ENCODE measurements around the gene ABHD6. TPM values are rescaled to one million over a fixed set of nuclear protein-coding genes. Genes with fewer than 3 reads are reported as not detected.
"Not testable (repeated sequence)": the region's sequence is repeated elsewhere in the genome, so short reads cannot be mapped to it uniquely, and the experiment has no call there.

The ABHD6 gene
- total RNA-seq, 1 donor from 2014 or later, result 2.4 TPM

DNA sequence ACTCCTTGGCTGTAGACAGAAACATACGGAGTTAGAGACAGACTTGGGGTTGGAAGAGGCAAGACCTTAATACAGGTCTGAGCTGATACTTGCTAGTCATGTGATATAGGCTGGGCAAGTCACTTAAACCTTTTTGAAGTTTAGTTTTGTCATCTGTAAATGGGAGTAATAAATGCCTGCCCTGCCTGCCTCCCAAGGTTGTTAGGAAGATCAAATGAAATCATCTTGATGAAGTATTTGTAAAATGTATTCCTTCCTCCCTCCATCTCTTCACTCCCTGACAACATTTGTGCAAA lies 98.0 kb downstream of the ABHD6 start:
- H3K4me3 ChIP-seq (ENCODE audit: low read depth, low read length), result no peak overlapping the region
- no peak for DNase-seq (ENCODE audit: low read depth)
- TF ChIP-seq, protein P1, sequence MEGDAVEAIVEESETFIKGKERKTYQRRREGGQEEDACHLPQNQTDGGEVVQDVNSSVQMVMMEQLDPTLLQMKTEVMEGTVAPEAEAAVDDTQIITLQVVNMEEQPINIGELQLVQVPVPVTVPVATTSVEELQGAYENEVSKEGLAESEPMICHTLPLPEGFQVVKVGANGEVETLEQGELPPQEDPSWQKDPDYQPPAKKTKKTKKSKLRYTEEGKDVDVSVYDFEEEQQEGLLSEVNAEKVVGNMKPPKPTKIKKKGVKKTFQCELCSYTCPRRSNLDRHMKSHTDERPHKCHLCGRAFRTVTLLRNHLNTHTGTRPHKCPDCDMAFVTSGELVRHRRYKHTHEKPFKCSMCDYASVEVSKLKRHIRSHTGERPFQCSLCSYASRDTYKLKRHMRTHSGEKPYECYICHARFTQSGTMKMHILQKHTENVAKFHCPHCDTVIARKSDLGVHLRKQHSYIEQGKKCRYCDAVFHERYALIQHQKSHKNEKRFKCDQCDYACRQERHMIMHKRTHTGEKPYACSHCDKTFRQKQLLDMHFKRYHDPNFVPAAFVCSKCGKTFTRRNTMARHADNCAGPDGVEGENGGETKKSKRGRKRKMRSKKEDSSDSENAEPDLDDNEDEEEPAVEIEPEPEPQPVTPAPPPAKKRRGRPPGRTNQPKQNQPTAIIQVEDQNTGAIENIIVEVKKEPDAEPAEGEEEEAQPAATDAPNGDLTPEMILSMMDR (conservative IDR thresholded peaks at IDR 0.05; ENCODE audit: low read depth, low read length), result no peak

DNA sequence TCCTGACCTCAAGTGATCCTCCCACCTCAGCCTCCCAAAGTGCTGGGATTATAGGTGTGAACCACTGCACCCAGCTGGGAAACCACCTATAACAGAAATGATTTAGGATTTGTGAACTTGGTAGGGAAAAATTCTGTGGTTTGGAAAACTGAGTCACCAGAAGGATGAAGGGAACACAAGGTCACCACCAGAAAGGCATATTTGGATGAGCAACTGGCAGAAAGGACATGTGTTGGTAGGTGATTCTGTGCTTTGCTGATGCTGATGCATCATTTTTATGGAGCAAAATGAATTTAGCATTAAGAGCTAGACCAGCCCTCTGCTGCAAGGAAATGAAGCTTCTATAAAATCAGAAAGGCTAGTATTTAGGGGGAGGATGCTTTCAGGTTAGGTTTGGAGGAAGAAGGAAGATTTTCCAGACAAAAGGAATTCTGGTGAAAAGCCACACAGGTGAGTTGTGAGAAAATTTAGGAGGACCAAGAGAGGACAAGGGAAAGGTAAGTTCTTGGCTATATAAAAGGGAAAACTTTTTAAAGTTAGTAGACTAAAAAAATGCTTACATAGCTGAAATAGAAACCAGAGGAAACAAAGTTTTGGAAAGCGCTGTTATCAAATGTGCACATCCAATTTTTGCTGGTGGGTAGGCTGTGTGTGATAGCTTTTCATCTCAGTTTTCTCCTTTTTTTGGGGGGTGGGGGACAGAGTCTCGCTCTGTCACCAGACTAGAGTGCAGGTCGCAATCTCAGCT lies 98.7 kb downstream of the ABHD6 start:
- DNase-seq (ENCODE audit: low read depth), result no peak
- no peak overlapping the region for H3K4me3 ChIP-seq (ENCODE audit: low read depth, low read length)
- TF ChIP-seq, protein P1 (conservative IDR thresholded peaks at IDR 0.05; ENCODE audit: low read depth, low read length), result no peak

GRCh38 chr3:58337190-58337589 lies 99.6 kb downstream of the ABHD6 start:
- TF ChIP-seq, protein P1 (conservative IDR thresholded peaks at IDR 0.05; ENCODE audit: low read depth, low read length), result no peak
- no peak for DNase-seq (ENCODE audit: low read depth)
- no peak overlapping the region for H3K4me3 ChIP-seq (ENCODE audit: low read depth, low read length)

- not testable (repeated sequence) for DNase-seq (ENCODE audit: low read depth); H3K4me3 ChIP-seq (ENCODE audit: low read depth, low read length)
Observed at GRCh38 chr3:58339146-58339545, 101.6 kb downstream of the ABHD6 start.

DNA sequence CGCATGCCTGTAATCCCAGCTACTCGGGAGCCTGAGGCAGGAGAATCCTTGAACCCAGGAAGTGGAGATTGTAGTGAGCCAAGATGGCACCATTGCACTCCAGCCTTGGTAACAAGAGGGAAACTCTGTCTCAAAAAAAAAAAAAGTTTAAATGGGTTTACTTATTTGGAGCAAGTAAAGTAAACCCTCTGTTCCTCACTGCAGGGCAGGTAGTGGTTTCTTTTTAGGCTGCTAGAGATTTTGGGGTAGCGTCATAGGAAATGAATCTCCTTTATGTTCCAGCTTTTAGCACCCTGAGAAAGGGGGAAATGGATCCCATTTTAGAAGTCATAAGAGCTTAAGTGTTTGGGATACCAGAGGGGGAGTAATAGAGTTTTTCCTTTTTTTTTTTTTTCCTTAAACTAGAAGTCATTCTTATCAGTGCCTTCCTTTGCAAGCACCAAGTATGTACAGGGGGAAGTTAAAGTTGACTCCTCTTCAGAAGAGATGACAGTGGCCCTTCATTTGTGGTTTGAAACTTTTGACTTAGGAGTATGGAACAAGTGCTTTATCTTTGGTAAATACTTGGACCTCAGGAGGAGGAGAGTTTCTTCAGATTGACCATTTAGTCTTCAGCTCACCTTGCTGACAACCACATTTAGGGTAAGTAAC lies 103.1 kb downstream of the ABHD6 start:
- TF ChIP-seq, protein P1 (conservative IDR thresholded peaks at IDR 0.05; ENCODE audit: low read depth, low read length), result no peak
- no peak for DNase-seq (ENCODE audit: low read depth)
- H3K4me3 ChIP-seq (ENCODE audit: low read depth, low read length), result no peak overlapping the region

- TF ChIP-seq, protein P1 (conservative IDR thresholded peaks at IDR 0.05; ENCODE audit: low read depth, low read length), result no peak
- no peak for DNase-seq (ENCODE audit: low read depth)
- no peak overlapping the region for H3K4me3 ChIP-seq (ENCODE audit: low read depth, low read length)
Observed at GRCh38 chr3:58341376-58341775, 103.8 kb downstream of the ABHD6 start.

DNA sequence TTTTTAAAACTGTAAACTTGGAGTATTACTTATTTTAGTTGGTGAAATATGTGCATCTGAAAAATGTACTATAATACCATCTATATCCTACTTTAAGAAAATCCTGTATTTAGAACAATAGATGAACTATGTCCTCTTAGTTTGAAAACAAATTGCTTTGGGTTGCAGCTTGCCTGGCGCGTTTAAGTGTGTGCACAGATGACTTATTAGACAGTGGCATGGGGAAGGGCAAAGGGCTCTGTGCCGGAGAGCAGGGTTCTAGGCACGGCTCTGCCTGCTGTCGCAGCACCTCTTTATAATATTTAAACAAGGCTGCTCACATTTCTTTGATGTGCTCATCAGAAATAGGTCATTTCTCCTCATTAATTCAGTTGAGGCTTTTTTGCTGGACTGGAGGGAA lies 105.1 kb downstream of the ABHD6 start:
- no peak for DNase-seq (ENCODE audit: low read depth)
- H3K4me3 ChIP-seq (ENCODE audit: low read depth, low read length), result no peak overlapping the region
- TF ChIP-seq, protein P1 (conservative IDR thresholded peaks at IDR 0.05; ENCODE audit: low read depth, low read length), result no peak

Other genes starting within 250 kb of the ABHD6 start
- 223 and 264 TPM in 2 replicates for gene FLNB, start 229.4 kb upstream of the ABHD6 start, total RNA-seq
- not detected in 2 replicates for gene DNASE1L3, start 26.8 kb upstream of the ABHD6 start, total RNA-seq
- 7.6 and 14.8 TPM in 2 replicates for gene RPP14, start 68.5 kb downstream of the ABHD6 start, total RNA-seq
- gene HTD2, start 68.7 kb downstream of the ABHD6 start, total RNA-seq, result 6.1 and 7.3 TPM in 2 replicates
- gene PXK, start 95.1 kb downstream of the ABHD6 start, total RNA-seq, result 10.1 and 12.4 TPM in 2 replicates
- gene PDHB, start 196.0 kb downstream of the ABHD6 start, total RNA-seq, result 99.5 and 103 TPM in 2 replicates

Data from epithelial cell of proximal tubule (primary cell).